HepG2 (cell line): ENCODE results near the gene RREB1. TPM values are rescaled to one million over a fixed set of nuclear protein-coding genes. Genes with fewer than 3 reads are reported as not detected.

Experiments used
- DZIP1 ChIP-seq: sonication (generic); formaldehyde crosslinking; IDR thresholded peaks from 2 replicates; pipeline ENCODE4 v1.5.0; 2020; ENCODE audit warnings: mild to moderate bottlenecking, missing genetic modification reagents
- FOSL2 ChIP-seq: sonication (generic); formaldehyde crosslinking; IDR thresholded peaks from 2 replicates; pipeline ENCODE4 v1.4.0; 2020; ENCODE audit warnings: missing genetic modification reagents
- FOXM1 ChIP-seq: sonication (generic); formaldehyde crosslinking; IDR thresholded peaks from 2 replicates; pipeline ENCODE4 v1.5.0; 2020; ENCODE audit warnings: missing genetic modification reagents
- MAFK ChIP-seq, 2 experiments: IDR thresholded peaks in 1 of 2; conservative IDR thresholded peaks in 1 of 2; 2 replicates each; pipeline ENCODE4 v1.6.1; 2011; ENCODE audit warnings: improper control_type of control experiment in 2 of 2, low read length in 2 of 2
- NFAT5 ChIP-seq: sonication (generic); formaldehyde crosslinking; IDR thresholded peaks from 2 replicates; pipeline ENCODE4 v1.4.0; 2020; ENCODE audit warnings: missing genetic modification reagents
- PAX8 ChIP-seq: sonication (generic); formaldehyde crosslinking; IDR thresholded peaks from 2 replicates; pipeline ENCODE4 v1.8.0; 2022; ENCODE audit warnings: mild to moderate bottlenecking, missing genetic modification reagents, borderline replicate concordance
- TEF ChIP-seq: sonication (generic); formaldehyde crosslinking; IDR thresholded peaks from 2 replicates; pipeline ENCODE4 v1.5.0; 2020; ENCODE audit warnings: missing genetic modification reagents
- ZFP91 ChIP-seq: sonication (generic); formaldehyde crosslinking; IDR thresholded peaks from 2 replicates; pipeline ENCODE4 v1.9.0; 2022; ENCODE audit warnings: missing genetic modification reagents, mild to moderate bottlenecking, borderline replicate concordance
- ZNF33B ChIP-seq: sonication (generic); formaldehyde crosslinking; IDR thresholded peaks from 2 replicates; pipeline ENCODE4 v1.5.1; 2020; ENCODE audit warnings: mild to moderate bottlenecking, missing genetic modification reagents
- ZNF713 ChIP-seq: sonication (generic); formaldehyde crosslinking; IDR thresholded peaks from 2 replicates; pipeline ENCODE4 v1.4.0; 2020; ENCODE audit warnings: mild to moderate bottlenecking, missing genetic modification reagents
- ZNF747 ChIP-seq: sonication (generic); formaldehyde crosslinking; IDR thresholded peaks from 2 replicates; pipeline ENCODE4 v1.8.1; 2023; ENCODE audit warnings: missing genetic modification reagents, mild to moderate bottlenecking, borderline replicate concordance
- polyA plus RNA-seq, 8 experiments: library from polyadenylated mRNA; depleted of rRNA in 3 of 8; stranded (reverse) in 7 of 8; unstranded in 1 of 8; fragments of >200 nt; fragmentation: Illumina TruSeq in 4 of 8; extraction: Trizol in 4 of 8; gene quantifications; 2 replicates each; pipeline versions ENCODE4 v1.2.1 to v1.2.3, GENCODE V29; 2011 to 2016; ENCODE audit warnings: low read depth in 4 of 8, missing spikeins in 1 of 8, mixed read lengths in 1 of 8; ENCODE audit not compliant: insufficient read depth in 1 of 8
- total RNA-seq, 5 experiments: library from RNA; depleted of rRNA; stranded (reverse); fragments of >200 nt; fragmentation: Illumina TruSeq; extraction: Trizol; gene quantifications; 2 replicates each; pipeline ENCODE4 v1.2.3, GENCODE V29; 2016; ENCODE audit warnings: low read depth in 1 of 5
- TF ChIP-seq, protein P1 (sequence below): IDR thresholded peaks from 2 replicates; pipeline ENCODE4 v1.6.1; 2016; ENCODE audit warnings: mild to moderate bottlenecking
- TF ChIP-seq, protein P2 (sequence below): sonication (generic); formaldehyde crosslinking; IDR thresholded peaks from 2 replicates; pipeline ENCODE4 v1.4.0; 2020; ENCODE audit warnings: mild to moderate bottlenecking, missing genetic modification reagents

The RREB1 gene
- total and polyA plus RNA-seq, 2 of the 13 experiments (the other 11 are each of a cell fraction or from before 2014, with no cell fraction given), result 6.1 to 23.2 TPM

DNA sequence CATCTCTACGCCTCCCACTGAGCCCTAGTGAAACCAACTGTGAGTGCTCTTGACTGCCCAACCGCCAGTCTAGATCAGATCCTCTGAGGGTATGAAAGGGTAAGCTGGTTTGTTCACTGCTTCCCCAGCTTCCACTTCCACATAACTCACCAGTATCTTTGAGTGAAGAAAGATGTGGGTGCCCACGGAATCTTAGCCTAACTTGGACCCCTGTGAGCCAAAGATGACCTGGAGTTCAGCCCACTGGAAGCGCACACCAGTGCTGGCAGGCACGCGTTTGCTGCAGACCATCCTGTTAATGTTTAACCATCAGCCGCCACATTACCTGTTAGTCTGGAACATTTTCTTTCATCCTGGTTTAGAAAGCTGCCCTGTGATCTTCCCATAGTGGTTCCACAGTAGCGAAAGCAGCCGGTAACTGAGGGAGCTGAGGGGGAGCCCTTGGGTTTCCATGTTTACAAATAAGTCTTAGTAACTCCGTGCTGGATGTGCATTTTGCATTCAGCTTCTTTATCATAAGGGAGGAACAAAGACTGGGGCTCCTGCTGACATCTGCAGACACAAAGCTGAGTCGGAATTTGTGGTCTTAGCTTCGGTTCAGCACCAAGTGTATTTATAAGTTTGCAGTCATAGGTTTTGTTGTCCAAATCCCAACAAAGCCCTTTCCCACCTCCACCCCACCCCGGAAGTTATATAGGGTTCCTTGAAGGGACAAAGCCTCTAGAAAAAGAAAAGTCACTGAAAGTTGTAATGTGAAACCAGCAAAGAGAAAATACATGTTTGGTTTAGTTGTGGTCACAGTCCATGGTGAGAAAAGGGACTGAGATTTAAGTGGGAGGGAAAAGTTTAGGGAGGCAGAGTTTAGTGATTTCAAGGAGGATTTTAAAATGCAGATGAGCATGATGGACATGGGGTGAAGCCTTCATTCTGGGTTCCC, 134.2 kb downstream of the RREB1 start (continued):
- TF ChIP-seq, protein P1, sequence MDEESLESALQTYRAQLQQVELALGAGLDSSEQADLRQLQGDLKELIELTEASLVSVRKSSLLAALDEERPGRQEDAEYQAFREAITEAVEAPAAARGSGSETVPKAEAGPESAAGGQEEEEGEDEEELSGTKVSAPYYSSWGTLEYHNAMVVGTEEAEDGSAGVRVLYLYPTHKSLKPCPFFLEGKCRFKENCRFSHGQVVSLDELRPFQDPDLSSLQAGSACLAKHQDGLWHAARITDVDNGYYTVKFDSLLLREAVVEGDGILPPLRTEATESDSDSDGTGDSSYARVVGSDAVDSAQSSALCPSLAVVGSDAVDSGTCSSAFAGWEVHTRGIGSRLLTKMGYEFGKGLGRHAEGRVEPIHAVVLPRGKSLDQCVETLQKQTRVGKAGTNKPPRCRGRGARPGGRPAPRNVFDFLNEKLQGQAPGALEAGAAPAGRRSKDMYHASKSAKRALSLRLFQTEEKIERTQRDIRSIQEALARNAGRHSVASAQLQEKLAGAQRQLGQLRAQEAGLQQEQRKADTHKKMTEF (CRISPR knock-in tag), result peak; percentile 75
- TF ChIP-seq ZFP91 (CRISPR knock-in tag) (peak; percentile 36; the same call in 1 of the 2 replicates), FOSL2 (peak; percentile 32; the same call in 1 of the 2 replicates), ZNF33B (CRISPR knock-in tag) (no peak), TEF (CRISPR knock-in tag) (no peak), PAX8 (CRISPR knock-in tag) (no peak), MAFK (conservative IDR thresholded peaks at IDR 0.05 in 1 of 2, IDR thresholded peaks at IDR 0.05 in 1 of 2; ENCODE audit: low read length in 2 of 2) (0 out of 4 replicates have a peak, but pooled peaks of 1 of the 2 experiments have one; percentile 0), FOXM1 (CRISPR knock-in tag) (no peak), DZIP1 (CRISPR knock-in tag) (no peak), NFAT5 (CRISPR knock-in tag) (no peak), ZNF713 (CRISPR knock-in tag) (no peak), ZNF747 (CRISPR knock-in tag) (peak; percentile 69; the same call in 1 of the 2 replicates)
- TF ChIP-seq, protein P2, sequence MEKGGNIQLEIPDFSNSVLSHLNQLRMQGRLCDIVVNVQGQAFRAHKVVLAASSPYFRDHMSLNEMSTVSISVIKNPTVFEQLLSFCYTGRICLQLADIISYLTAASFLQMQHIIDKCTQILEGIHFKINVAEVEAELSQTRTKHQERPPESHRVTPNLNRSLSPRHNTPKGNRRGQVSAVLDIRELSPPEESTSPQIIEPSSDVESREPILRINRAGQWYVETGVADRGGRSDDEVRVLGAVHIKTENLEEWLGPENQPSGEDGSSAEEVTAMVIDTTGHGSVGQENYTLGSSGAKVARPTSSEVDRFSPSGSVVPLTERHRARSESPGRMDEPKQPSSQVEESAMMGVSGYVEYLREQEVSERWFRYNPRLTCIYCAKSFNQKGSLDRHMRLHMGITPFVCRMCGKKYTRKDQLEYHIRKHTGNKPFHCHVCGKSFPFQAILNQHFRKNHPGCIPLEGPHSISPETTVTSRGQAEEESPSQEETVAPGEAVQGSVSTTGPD (CRISPR knock-in tag), result no peak
